GM12801 (cell line): ENCODE results near the gene AVPR2.

Source experiments
- CTCF ChIP-seq: IDR thresholded peaks from one replicate; pipeline ENCODE4 v1.5.1; 2011; ENCODE audit warnings: control low read depth; ENCODE audit not compliant: insufficient read length; ENCODE audit errors: extremely low read depth

AVPR2 gene

GRCh38 chrX:153909980-153910360 lies 5.5 kb downstream of the AVPR2 start:
- TF ChIP-seq CTCF: no peak

- TF ChIP-seq CTCF: no peak
Measured at GRCh38 chrX:153910446-153910845, 6.0 kb downstream of the AVPR2 start.

GRCh38 chrX:153911798-153912197 lies 7.3 kb downstream of the AVPR2 start:
- no peak for TF ChIP-seq CTCF

GRCh38 chrX:153913211-153913610 lies 8.7 kb downstream of the AVPR2 start:
- no peak for TF ChIP-seq CTCF

DNA sequence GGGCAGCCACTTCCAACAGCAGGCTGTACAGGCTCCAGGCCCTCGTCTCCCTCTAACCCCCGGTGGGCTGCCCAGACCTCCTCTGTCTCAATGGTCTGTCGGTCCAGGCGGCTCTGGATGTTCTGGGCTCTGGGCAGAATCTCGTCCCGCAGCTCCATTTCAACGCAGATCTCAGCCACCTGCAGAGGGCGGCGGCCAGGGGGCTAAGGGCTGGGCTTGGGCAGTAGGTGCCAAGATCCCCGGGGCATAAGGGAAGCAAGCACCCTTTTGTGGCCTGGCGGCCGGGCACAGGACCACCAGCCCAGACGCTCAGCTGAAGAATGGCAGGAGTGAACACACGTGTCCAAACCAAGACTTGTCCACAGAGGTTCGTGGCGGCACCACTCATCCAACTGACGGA lies 9.2 kb downstream of the AVPR2 start:
- no peak for TF ChIP-seq CTCF

- no peak for TF ChIP-seq CTCF
Measured at GRCh38 chrX:153917869-153918268, 13.4 kb downstream of the AVPR2 start.

DNA sequence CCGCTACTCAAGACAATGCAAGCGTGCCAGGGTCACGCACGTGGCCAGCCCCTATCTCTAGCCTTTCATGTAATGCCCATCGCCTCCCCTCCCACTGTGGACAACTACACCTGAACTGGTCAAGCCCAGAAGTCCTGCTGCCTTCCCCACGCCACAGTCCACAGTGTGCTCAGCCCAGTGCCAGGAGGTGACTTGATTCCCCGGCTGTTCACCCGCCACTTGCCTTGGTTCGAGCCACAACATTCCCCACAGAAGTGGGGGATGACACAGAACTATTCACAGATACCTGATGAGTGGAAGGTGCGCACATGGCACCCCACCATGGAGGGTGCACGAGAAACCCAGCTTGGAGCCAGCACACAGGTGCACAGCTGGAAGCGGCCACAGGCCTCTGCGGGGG lies 14.8 kb downstream of the AVPR2 start:
- TF ChIP-seq CTCF: no peak

DNA sequence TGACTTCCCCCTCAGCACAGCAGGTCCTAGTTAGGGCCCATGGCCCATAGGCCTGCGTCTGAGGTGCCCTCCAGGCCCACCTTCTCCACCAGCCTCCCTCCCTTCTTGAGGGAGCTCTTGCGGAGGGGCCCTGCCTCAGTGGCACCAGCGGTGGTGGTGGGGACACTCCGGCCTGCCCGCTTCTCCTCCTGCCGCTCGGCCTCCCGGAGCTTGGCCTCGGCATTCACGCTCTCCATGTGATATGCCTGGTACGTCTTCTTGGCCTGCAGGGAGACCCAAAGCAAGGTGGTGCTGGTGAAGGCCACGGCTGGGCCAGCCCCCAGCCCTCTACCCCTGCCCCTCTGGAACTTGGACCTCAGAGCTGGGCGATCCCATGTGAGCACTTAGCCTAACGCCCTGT lies 16.1 kb downstream of the AVPR2 start:
- no peak for TF ChIP-seq CTCF
